GM20431 (cell line): ENCODE measurements around the gene ASNSD1.
"Not testable (repeated sequence)": the region's sequence is repeated elsewhere in the genome, so short reads cannot be mapped to it uniquely, and the experiment has no call there.

ENCODE experiments used
- in situ Hi-C: fragments of 300-500 bp; cut with MseI, MboI; formaldehyde crosslinking; loops from one replicate; pipeline ENCODE4 v1.15.0; 2020; ENCODE audit warnings: low sequenced_read_pairs; ENCODE audit not compliant: unreplicated experiment

ASNSD1 gene

GRCh38 chr2:189681903-189682302 lies 20.6 kb downstream of the ASNSD1 start:
- in situ Hi-C loops, result no loop called here

- in situ Hi-C loops, result no loop called here
These were observed 22.1 kb downstream of the ASNSD1 start for GRCh38 chr2:189683348-189683747.

- in situ Hi-C loops, result no loop called here
These were observed 23.6 kb downstream of the ASNSD1 start for GRCh38 chr2:189684811-189685210.

GRCh38 chr2:189685540-189686229 lies 24.4 kb downstream of the ASNSD1 start:
- in situ Hi-C loops, result no loop called here

GRCh38 chr2:189687796-189688195 lies 26.5 kb downstream of the ASNSD1 start:
- in situ Hi-C loops, result not testable (repeated sequence)

- in situ Hi-C loops, result no loop called here
These were observed 35.0 kb downstream of the ASNSD1 start for GRCh38 chr2:189696223-189696622.

GRCh38 chr2:189698020-189698887 lies 37.0 kb downstream of the ASNSD1 start:
- in situ Hi-C loops, result no loop called here

GRCh38 chr2:189700681-189701080 lies 39.4 kb downstream of the ASNSD1 start:
- in situ Hi-C loops, result no loop called here

- in situ Hi-C loops, result no loop called here
These were observed 40.8 kb downstream of the ASNSD1 start for GRCh38 chr2:189702071-189702470.

- in situ Hi-C loops, result no loop called here
These were observed 48.4 kb downstream of the ASNSD1 start for GRCh38 chr2:189709501-189710221.

- in situ Hi-C loops, result not testable (repeated sequence)
These were observed 56.3 kb downstream of the ASNSD1 start for GRCh38 chr2:189717593-189717992.

GRCh38 chr2:189719571-189719970 lies 58.3 kb downstream of the ASNSD1 start:
- in situ Hi-C loops, result no loop called here
